Coronary artery (tissue), 2 donors: ENCODE data around the gene USP6NL.

Experiments
- DNase-seq: peaks from one replicate; pipeline ENCODE4 v3.0.0-alpha.2; 2017; ENCODE audit warnings: low spot score
- H3K27ac ChIP-seq, 2 donors: fragments of 200-600 bp; sonication (generic); one replicate each; pipeline ENCODE4 v1.5.1; 2016 to 2019
- H3K4me3 ChIP-seq: fragments of 200-600 bp; sonication (generic); 2 replicates; pipeline ENCODE4 v1.5.1; 2016; ENCODE audit warnings: mild to moderate bottlenecking, moderate library complexity
- CTCF ChIP-seq: fragments of 200-600 bp; sonication (generic); IDR thresholded peaks from one replicate; pipeline ENCODE4 v1.5.1; 2019; ENCODE audit warnings: antibody characterized with exemption

Gene USP6NL

GRCh38 chr10:11475831-11476434 is 135.5 kb downstream of the USP6NL start:
- DNase-seq, result no peak
- H3K4me3 ChIP-seq, result no peak overlapping the region
- no peak for TF ChIP-seq CTCF
- no peak overlapping the region for H3K27ac ChIP-seq

GRCh38 chr10:11473128-11473760 is 138.2 kb downstream of the USP6NL start:
- DNase-seq, result no peak
- Histone ChIP-seq H3K27ac (no peak overlapping the region), H3K4me3 (no peak overlapping the region)
- TF ChIP-seq CTCF, result no peak

- no peak for DNase-seq
- H3K4me3 ChIP-seq, result no peak overlapping the region
Measured at GRCh38 chr10:11472158-11472753, 139.2 kb downstream of the USP6NL start.

GRCh38 chr10:11469575-11470391 is 141.7 kb downstream of the USP6NL start:
- Histone ChIP-seq H3K4me3 (no peak overlapping the region), H3K27ac (no peak overlapping the region)
- no peak for DNase-seq
- TF ChIP-seq CTCF, result no peak

More at GRCh38 chr10:11472158-11472753, 139.2 kb downstream of the USP6NL start:
- no peak overlapping the region for H3K27ac ChIP-seq
- peak; percentile 52 for TF ChIP-seq CTCF

GRCh38 chr10:11468126-11468742 is 143.2 kb downstream of the USP6NL start:
- no peak for TF ChIP-seq CTCF
- Histone ChIP-seq H3K27ac (no peak overlapping the region), H3K4me3 (no peak overlapping the region)
- no peak for DNase-seq

GRCh38 chr10:11465406-11465805 is 146.0 kb downstream of the USP6NL start:
- TF ChIP-seq CTCF, result no peak
- DNase-seq, result no peak
- H3K4me3 ChIP-seq, result no peak overlapping the region
- no peak overlapping the region for H3K27ac ChIP-seq
